CD4-positive, alpha-beta T cell treated with Interleukin-10 for 1 hour (primary cell): ENCODE data around the gene SUGT1.
A peak's percentile ranks its signal among the peaks of the same experiment; 100 is the strongest.
"Not testable (repeated sequence)": the region's sequence is repeated elsewhere in the genome, so short reads cannot be mapped to it uniquely, and the experiment has no call there.

Source experiments
- DNase-seq: peaks from one replicate; pipeline ENCODE4 v3.0.0-alpha.2; 2020

Gene SUGT1

DNA sequence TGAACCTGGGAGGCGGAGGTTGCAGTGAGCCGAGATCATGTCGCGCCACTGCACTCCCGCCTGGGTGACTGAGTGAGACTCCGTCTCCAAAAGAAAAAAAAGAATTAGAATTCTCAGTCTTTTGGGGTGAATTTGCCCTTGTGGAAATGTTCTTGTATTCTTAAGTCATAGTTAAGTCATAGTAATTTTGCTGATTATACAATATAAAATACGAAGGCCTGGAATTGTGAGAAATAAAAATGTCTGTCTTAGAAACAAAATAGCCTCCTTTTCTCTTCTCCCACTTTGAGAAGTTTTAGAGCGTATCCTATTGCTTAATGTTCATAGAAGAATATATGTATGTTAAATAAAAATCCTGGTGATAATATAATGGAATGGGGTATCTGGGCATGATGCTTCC lies 18.1 kb downstream of the SUGT1 start:
- DNase-seq = no peak

DNA sequence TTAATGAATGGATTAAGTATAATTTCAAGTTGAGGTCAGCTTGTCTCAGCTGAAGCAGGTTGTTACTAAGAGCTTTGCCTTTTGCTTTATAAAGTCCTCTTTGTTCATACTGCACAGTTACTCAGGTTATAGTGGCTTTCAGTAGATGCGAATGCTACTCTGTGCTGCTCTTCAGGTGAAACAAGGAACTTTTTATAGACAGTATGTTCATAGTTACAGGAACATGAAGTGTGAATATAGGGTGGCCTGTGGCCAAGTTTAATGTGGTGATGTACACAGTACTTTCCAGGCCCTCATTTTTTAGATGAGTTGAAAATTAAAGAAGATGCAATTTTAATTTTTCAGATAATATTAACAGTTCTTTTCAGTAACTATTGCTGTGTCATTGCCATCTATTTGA lies 20.8 kb downstream of the SUGT1 start:
- no peak for DNase-seq

DNA sequence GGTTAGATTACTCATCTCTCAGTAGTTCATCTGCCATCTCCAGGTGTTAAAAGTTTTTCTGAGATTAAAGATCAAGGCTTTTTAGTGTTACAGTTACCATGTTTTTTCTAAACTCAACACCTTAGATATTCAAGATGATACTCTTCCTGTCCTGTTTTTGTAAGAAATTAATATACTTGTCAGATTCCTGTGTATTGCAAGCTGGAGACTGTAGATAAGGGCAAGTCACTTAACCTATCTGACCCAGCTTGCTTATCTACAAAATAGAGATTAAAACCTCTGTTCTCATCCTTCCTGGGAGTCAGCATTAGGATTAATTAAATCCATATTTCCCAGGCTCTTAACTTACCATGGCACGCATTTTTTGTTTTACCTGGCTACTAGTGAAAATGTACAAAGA lies 25.2 kb downstream of the SUGT1 start:
- DNase-seq = no peak

DNA sequence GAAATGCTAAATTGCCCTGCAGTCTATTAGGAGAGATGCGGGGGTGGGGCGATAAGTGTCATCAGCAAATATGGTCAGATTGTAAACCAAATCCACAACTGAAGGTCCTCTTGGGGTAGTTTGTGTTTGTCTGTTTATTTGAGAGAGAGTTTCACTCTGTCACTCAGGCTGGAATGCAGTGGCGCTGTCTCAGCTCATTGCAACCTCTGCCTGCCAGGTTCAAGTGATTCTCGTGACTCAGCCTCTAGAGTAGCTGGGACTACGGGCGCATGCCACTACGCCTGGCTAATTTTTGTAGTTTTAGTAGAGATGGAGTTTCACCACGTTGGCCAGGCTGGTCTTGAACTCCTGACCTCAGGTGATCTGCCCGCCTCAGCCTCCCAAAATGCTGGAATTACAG lies 33.2 kb downstream of the SUGT1 start:
- not testable (repeated sequence) for DNase-seq

DNA sequence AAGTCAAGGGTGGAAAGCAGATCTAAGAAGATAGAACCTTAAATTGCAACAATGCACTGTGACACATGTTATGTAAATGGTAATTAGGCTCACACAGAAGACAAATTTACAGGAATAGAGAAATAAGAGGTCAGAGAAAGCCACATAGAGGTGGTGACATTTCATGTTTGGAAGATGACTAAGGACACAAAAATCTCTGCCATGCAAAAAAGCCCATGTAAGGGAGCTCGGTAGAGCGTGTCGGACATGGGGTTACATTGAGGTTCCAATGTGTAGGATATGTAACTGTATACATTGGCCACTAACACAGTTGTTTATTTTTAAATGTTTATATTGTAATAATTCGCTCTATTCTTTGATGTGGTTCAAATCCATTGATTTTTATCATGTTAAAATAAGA lies 33.7 kb downstream of the SUGT1 start:
- DNase-seq = no peak

DNA sequence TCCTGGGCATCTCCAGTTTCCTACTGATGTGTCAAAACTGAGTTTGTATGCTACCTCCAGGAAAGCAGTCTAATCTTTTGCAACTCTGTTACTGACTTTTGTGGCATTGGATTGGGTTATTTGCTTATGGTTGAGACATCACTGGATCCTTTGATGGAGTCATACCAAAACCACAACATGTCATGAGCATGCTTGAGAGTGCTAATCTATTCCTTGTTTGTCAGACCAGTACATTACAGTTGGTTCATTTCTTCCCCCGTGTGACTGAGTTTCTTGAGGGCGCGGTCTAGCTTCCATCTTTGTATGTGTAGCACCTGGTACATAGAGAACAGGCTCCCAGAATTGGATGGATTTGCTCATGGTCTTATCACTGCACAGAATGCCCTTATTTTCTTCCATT lies 43.2 kb downstream of the SUGT1 start:
- DNase-seq = no peak

DNA sequence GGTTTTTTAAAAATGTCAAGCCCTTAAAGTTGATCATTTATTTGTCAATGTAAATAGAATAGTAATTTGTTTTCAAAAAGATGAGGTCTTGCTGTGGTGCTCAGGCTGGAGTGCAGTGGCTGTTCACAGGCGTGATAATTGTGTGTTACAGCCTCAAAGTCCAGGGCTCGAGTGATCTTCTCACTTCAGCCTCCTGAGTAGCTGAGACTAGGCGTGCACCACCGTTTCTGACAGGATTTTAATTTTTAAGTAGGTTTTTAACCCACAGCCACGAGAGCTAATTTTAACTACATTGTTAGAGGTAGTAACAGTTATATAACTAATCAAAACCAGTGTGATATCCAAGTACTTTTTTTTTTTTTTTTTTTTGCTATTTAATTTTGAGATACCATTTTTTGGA lies 43.9 kb downstream of the SUGT1 start:
- DNase-seq = no peak

DNA sequence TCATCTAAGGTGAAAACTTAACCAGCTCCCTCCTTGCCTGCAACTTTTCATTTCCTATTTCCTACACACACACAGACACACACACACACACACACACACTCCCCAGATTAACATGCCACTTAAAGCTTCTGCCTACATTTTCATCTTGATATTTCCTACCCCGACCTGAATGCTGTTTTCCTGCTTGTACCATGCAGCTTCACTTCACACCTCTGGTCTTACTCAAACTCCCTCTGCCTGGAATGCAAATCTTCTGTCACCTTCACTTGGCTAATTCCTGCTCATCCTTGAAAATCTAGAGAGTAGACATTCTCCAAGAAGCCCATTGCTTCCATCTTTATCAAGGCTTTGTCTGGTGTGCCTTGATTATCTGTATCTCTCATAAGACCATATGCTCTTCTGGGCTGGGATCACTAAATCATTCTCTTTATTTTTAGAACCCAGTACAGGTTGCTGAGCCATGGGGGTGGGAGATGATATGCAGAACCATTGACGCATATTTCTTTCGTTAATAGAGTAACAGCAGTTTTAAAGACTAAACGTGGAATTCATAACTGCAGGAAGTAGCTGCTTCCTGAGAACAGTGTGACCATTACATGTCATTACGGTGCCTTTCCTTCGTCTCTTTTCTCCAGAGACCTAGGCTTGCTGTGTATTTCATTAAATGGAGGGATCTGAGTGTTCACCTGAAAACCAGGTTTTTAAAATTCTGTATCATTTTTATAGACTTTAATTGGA lies 49.3 kb downstream of the SUGT1 start:
- DNase-seq = no peak

DNA sequence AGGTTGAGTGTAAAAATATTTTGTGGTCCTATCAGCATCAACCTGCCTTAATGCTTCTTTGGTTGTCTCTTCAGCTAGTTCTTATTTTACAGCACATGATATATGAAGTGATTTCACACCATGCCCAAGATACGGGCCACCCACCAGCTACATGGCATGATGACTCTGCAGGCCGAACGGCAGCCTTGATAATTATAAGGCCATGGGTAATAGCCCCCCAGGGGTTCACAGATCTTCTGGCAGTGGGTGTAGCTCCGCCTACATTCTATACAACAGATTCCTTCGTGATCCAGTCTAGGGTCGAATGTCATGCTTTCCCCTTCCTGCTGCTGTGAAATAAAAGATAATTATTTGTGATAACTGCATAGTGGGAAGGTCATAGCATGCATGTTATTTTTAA lies 50.8 kb downstream of the SUGT1 start:
- no peak for DNase-seq

DNA sequence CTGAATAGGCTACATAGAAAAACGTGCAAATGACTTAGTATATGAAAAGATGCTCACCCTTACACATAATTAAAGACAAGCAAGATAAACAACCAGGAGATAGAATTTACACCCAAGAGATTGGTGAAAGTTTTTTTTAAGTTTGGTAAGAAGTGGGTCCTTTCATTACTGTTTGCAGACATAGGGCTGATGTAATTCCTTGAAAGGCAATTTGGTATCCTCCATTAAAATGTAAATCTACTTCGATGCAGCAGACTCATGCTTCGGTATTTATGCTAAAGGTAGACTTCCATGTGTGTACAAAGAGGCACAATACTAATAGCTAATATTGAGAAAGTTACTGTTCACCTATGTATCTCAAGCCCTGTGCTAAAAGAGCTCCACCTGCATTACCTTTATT lies 53.4 kb downstream of the SUGT1 start:
- no peak for DNase-seq

DNA sequence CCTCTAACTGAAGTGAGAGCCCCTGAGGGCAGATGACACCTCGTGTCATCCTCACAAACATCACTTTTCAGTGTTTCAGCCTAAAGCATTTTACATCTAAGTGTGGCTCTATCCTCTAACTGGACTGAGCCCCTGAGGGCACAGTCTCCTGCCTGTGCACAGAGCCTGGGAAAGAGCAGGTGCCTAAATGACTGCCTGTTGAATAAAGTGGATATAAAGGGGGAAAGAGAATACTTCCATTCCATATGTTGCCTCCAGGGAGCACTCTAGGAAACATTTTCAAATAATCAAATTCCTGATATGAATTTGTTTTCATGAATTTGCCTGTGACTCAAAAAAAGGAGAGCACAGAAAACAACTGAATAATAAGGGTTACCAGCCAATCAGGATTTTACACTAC lies 54.7 kb downstream of the SUGT1 start:
- no peak for DNase-seq

DNA sequence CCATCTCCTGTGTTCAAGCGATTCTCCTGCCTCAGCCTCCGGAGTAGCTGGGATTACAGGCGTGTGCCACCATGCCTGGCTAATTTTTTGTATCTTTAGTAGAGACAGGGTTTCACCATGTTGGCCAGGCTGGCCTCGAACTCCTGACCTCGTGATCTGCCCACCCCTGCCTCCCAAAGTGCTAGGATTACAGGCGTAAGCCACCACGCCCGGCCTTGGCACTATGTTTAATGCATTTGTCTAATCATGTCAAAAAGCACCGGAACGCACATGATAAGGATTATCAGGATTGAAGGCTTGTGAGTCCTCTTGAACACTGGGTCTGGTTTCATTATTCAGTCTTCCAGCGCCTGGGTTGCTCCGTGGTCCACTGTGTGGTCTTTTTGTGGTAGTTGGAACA lies 55.6 kb downstream of the SUGT1 start:
- DNase-seq = not testable (repeated sequence)

DNA sequence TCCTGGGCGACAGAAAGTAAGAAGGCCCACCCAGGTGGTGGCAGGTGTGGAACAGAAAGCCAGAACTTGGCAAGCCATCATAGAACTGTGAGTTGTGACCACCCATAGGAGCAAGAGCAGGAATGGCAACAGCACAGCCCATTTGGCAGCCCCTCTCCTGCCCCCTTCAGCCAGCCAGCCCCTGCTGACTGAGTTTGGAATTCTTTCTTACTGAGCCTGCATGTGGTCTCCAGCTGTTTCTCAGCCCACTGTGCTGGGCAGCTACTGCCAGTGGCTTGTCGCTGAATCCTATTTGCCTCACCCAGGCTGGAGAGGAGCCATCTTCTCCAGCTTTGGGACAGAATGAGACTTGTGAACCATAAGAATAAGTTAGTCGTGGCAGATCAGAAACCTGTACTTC lies 58.6 kb downstream of the SUGT1 start:
- no peak for DNase-seq

DNA sequence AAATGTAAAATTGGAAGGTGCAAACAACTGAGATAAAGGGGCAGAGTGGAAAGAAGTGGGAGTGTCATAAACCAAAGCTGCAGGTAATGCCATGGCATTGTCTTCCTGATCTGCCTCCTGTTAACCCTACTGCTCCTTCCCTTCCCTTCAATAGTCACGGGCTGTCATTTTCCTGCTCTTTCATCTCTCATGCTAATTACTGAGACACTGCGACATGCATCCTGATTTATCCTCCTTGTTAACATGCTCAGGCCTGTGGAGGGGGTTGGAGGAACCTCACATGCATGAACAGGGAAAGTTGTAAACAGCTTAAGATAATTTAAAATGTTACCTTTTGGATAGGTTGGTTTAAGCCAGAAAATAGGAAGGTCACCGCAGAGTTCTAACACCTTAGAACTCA lies 59.7 kb downstream of the SUGT1 start:
- no peak for DNase-seq

DNA sequence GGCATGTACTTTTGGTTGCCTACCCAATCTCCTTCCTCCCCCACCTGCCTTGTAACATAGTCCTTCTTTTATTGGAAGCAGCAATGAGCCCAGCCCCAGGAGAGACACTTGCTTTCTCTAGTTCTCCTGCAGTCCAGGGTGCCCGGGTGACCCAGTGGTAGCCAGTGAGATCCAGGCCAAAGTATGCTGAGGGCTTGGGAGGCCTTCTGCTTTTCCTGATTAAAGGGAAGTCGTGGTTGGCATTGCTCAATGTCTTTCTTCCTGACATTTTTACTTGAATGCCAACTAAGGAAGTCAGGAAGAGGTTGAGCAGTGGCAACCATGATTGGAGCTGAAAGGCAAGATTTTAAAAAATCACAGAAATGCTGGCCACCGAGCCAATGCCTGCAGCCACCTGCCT lies 61.3 kb downstream of the SUGT1 start:
- DNase-seq = no peak

DNA sequence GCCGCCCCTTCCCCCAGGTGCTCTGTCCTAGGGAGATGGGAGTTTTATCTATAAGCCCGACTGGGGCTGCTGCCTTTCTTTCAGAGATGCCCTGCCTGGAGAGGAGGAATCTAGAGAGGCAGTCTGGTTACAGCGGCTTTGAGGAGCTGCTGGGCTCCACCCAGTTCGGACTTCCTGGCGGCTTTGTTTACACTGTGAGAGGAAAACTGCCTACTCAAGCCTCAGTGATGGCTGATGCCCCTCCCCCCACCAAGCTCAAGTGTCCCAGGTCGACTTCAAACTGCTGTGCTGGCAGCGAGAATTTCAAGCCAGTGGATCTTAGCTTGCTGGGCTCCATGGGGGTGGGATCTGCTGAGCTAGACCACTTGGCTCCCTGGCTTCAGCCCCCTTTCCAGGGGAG lies 68.3 kb downstream of the SUGT1 start:
- not testable (repeated sequence) for DNase-seq

DNA sequence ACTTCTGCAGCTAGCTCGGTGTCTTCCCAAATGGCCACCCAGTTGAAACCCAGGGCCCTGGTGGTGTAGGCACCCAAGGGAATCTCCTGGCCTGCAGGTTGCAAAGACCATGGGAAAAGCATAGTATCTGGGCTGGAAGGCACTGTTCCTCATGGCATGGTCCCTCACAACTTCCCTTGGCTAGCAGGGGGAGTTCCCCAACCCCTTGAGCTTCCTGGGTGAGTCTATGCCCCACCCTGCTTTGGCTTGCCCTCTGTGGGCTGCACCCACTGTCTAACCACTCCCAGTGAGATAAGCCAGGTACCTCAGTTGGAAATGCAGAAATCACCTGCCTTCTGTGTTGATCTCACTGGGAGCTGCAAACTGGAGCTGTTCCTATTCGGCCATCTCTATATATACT lies 68.7 kb downstream of the SUGT1 start:
- not testable (repeated sequence) for DNase-seq

DNA sequence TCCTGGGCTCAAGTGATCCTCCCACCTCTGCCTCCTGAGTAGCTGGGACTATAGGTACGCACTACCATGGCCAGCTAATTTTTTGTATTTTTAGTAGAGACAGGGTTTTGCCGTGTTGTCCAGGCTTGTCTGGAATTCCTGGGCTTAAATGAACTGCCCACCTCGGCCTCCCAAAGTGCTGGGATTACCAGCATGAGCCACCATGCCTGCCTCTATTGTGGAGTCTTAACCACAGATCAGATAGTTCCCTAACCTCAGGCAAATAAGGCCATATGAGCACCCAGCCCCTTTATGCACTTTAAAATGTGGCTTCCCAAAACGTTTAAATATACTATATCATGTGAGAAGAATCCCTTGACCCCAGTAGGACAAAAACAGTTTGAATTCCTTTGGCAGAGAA lies 70.5 kb downstream of the SUGT1 start:
- no peak for DNase-seq

DNA sequence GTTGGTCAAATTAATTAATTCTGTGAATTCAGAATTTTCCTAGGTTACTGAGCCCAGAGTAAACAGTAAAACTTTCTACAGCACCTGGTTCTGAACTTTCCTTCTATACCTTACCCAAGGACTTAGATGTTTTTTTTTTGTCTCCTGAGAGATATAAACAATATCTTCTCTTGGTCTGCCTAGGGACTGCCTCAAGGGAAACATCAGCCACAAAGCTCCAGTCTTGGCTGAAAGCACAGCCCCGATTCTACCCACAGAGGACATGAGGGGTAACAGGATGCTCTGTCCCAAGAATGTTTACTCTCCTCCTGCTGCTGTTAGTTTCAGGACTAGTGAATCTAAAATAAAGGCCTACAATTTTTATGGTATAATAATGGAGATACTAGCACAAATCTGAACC lies 72.7 kb downstream of the SUGT1 start:
- no peak for DNase-seq

DNA sequence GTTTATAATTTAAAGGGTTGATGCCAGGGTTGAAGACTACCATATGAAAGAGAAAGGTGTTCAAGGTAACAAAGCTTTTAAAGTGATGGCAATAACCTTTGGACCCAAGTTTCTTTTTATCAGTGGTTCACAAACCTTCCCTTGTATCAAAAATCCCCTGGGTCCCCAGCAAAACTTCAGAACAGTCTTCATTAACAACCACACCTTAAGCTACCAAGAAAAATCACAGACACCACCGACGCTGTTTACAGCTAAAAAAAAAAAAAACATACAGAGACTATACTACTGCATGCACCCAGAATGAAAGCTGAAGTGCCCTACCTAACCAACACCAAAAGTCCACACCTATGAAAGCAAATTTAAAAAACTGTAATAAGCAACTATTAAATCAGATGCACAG lies 73.6 kb downstream of the SUGT1 start:
- DNase-seq = no peak

DNA sequence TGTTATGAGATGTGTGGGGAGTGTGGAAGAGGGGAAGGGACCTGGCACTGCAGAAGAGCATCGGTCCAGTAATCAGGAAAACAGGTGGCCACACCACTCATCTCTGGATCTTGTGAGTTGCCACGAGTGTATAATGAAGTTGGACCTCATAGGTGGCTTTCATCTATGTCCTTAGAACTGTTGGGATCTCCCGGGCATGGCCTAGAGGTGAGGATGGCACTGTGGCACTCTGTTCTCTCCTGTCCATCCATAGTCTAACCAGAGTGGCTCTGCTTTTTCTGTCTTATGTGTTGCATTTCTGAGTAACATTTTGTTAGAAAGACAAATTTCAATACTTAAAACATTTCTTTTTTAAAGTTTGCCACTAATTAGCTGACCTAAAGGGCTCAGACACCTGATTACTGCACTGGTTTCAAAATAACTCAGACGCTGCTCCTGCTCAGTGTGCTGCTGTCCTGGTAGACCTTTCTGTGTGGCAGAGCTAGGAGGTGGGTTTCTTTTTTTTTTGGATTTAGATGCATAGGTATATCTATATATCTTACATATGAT lies 81.5 kb downstream of the SUGT1 start:
- DNase-seq = no peak

DNA sequence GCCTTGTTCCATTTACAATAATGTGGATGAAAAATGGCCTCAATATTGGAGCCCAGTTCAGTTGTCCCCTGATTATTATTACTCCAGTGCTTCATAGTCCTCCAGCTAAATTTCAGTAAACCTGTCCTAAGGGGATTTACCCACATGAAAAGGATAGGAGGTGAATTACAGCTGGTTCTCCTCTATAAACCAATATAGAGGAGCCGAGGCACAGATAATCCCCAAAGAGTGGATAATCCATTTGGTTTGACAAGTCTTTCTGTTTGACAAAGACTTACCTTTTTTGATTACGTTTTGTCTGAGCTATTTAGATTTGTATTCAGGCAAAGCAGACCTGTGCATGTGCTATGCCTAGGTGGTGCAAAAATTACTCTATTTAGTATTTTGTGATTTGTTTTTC lies 84.3 kb downstream of the SUGT1 start:
- DNase-seq = no peak

DNA sequence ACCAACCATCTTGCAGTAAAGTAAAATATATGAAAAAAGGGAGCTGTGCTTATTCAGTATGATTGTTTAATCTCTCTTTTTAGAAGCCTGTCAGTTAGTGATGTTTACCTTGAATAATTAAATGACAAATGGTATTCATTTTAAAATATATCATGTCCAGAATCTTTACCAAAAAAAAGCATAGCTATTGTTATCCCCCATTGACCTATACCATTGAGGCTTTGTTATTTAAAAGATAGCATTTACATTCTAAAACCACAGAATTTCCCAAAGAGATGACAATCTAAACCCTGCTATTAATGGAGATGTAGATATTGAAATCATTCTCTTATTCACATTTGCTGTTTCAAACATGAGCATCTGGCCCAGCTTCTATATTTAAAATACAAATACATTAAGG lies 84.8 kb downstream of the SUGT1 start:
- DNase-seq = no peak

DNA sequence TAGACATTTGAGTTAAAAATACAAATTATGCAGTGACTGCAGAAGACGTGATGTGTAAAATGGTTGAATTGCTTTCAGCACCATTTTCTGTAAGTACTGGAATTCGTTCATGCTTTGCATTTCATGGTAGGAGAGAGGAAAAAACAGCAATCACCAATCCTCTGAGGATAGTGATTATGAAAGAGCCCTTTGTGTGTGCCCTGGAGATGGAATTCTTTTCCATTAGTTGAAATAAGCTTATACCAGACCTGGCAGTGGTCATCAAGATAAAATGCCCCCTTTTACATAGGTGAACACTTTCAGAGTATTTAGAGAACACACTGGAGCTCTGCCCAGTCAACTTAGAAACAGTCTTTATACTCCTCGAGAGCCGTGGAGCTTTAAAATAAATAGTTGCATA lies 85.3 kb downstream of the SUGT1 start:
- DNase-seq = no peak

DNA sequence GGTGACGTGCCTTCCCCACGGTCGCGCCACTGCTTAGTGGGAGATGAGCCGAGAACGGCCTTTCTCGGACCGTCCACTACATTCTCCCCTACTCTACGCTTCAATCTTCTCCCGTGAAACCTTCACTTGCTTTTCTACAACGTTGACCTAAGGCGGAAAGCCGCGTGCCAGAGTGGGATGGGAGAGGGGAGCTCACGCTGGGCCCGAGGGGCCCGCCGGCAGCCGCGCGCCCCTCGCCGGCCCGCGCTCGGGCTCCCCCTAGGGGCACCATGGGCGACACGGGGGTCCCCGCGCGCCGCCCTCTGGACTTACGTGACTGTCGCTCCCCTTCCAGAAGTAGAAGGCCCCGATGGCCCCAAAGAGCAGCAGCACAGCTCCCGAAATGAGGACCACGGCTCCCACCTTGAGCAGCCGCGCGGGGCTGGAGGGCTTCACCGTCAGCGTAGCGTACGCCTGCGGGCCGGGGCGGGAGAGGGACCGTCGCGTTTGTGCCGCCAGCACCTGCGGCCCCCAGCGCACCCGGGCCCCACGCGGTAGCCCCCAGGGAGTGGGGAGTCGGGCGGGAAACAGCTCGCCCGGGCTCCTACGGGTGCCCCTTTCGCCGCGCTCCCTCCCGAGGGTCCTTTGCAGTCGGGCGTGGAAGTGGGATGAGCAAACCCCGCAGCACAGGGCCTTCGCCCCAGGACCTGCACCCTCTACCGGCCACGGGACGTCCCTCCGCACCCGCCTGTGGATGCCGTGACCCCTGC lies 86.3 kb downstream of the SUGT1 start:
- DNase-seq = peak; percentile 3
